ENCODE measurements around the gene C2orf69. TPM values are rescaled to one million over a fixed set of nuclear protein-coding genes. Genes with fewer than 3 reads are reported as not detected.

C2orf69 gene
- total and polyA plus RNA-seq, 2 of the 8 experiments (the other 6 are each of a cell fraction or from before 2014, with no cell fraction given), result 3.9 to 32.0 TPM

- H2BK120ac ChIP-seq (replicated peaks; ENCODE audit: low read depth, low read length), result no peak overlapping the region
- no peak overlapping the region for H4K91ac ChIP-seq (replicated peaks; ENCODE audit: insufficient read length, low read length)
- no peaks in the 10 kb centered on the region for H3K4me1 ChIP-seq (replicated peaks in 1 of 4; ENCODE audit: control insufficient read depth in 3 of 4, insufficient read depth in 4 of 4, low read length in 3 of 4)
- POLR2A ChIA-PET (ENCODE audit: partially characterized antibody), result interaction anchor here (2.7 kb wide), 1 partner anchor 8 kb away, joined by 14 read pairs; the partner anchor contains the start of gene C2orf69
- H2BK5ac ChIP-seq (ENCODE audit: low read depth, low read length), result no peak overlapping the region
- H3K9ac ChIP-seq (replicated peaks in 1 of 4; ENCODE audit: extremely low read depth in 1 of 4, low read depth in 3 of 4, low read length in 3 of 4), result no peak overlapping the region
- no peak overlapping the region for H4K5ac ChIP-seq (ENCODE audit: insufficient read length, low read depth, low read length)
- no peak for TF ChIP-seq ASH2L (IDR thresholded peaks at IDR 0.05; ENCODE audit: low read length)
- no peak for TF ChIP-seq NANOG (IDR thresholded peaks at IDR 0.05; ENCODE audit: insufficient read depth, low read depth, low read length, poor library complexity, severe bottlenecking)
- TF ChIP-seq CHD2 (IDR thresholded peaks at IDR 0.05; ENCODE audit: low read length), result no peak
- no peak for TF ChIP-seq SP1 (IDR thresholded peaks at IDR 0.05; ENCODE audit: low read depth, low read length)
- TF ChIP-seq SP2 (IDR thresholded peaks at IDR 0.05; ENCODE audit: low read length), result no peak
- no peak for TF ChIP-seq CHD1 (IDR thresholded peaks at IDR 0.05; ENCODE audit: low read depth, low read length)
- no peak for TF ChIP-seq YY1 (IDR thresholded peaks at IDR 0.05; ENCODE audit: low read depth, low read length)
- no peak for TF ChIP-seq CEBPB (IDR thresholded peaks at IDR 0.05; ENCODE audit: low read depth, low read length)
- no peak for TF ChIP-seq EZH2 (IDR thresholded peaks at IDR 0.05; ENCODE audit: low read depth, low read length, severe bottlenecking)
- TF ChIP-seq EGR1 (IDR thresholded peaks at IDR 0.05; ENCODE audit: borderline replicate concordance, low read depth, low read length), result no peak
- TF ChIP-seq TBP (IDR thresholded peaks at IDR 0.05; ENCODE audit: low read depth, low read length), result no peak
- TF ChIP-seq SIX5 (IDR thresholded peaks at IDR 0.05; ENCODE audit: low read depth, low read length), result no peak
- H2BK15ac ChIP-seq (ENCODE audit: low read length), result no peak overlapping the region
- no peak overlapping the region for H2BK20ac ChIP-seq (ENCODE audit: low read length)
- no peak for DNase-seq (ENCODE audit: low read depth in 1 of 2, low spot score in 2 of 2)
- no peak overlapping the region for H3K4me3 ChIP-seq (ENCODE audit: extremely low read depth in 1 of 4, insufficient read depth in 2 of 4, low read depth in 3 of 4, low read length in 4 of 4)
- H4K20me1 ChIP-seq (replicated peaks in 1 of 2; ENCODE audit: control insufficient read depth in 1 of 2, insufficient read depth in 2 of 2, low read length in 2 of 2), result no peaks in the 10 kb centered on the region
- H2BK12ac ChIP-seq (ENCODE audit: low read depth, low read length), result no peak overlapping the region
- H3K27ac ChIP-seq (ENCODE audit: low read depth, low read length), result no peak overlapping the region
- H3K79me2 ChIP-seq (ENCODE audit: control insufficient read depth in 1 of 2, insufficient read depth in 2 of 2, low read length in 2 of 2), result no peaks in the 10 kb centered on the region
- no peaks in the 10 kb centered on the region for H3K79me1 ChIP-seq (ENCODE audit: low read depth, low read length)
- CTCF ChIA-PET (ENCODE audit: partially characterized antibody), result interaction anchor here (0.9 to 2.3 kb wide), 3 partner anchors 10 to 163 kb away, joined by 3 to 7 read pairs (median 3); no protein-coding TSS in a partner anchor
- H3K4ac ChIP-seq (replicated peaks; ENCODE audit: insufficient read length, low read depth, low read length), result no peak overlapping the region
- H2AFZ ChIP-seq (ENCODE audit: low read length), result no peak overlapping the region
- no peaks in the 10 kb centered on the region for H3K27me3 ChIP-seq (replicated peaks in 1 of 4; ENCODE audit: control insufficient read depth in 3 of 4, extremely low read depth in 1 of 4, insufficient read depth in 3 of 4, low read length in 3 of 4)
- no peak for FAIRE-seq
- H3K56ac ChIP-seq (replicated peaks; ENCODE audit: insufficient read length, low read depth, low read length), result no peak overlapping the region
- no peak overlapping the region for H3K14ac ChIP-seq (ENCODE audit: insufficient read length)
- H3K9me3 ChIP-seq (ENCODE audit: insufficient read depth in 2 of 2, low read depth in 1 of 2, low read length in 1 of 2), result no peaks in the 10 kb centered on the region
- H2AK5ac ChIP-seq (ENCODE audit: low read depth, low read length), result no peak overlapping the region
- H3K4me2 ChIP-seq (ENCODE audit: insufficient read depth in 1 of 2, low read depth in 2 of 2, low read length in 2 of 2), result no peak overlapping the region
- no peaks in the 10 kb centered on the region for H3K36me3 ChIP-seq (ENCODE audit: control insufficient read depth in 2 of 4, insufficient read depth in 4 of 4, low read length in 3 of 4)
- no peaks in the 10 kb centered on the region for H3K23me2 ChIP-seq (ENCODE audit: low read depth, low read length)
- H3K18ac ChIP-seq (ENCODE audit: extremely low read depth, low read length), result no peak overlapping the region
- H4K8ac ChIP-seq (ENCODE audit: extremely low read depth, insufficient read depth, low read length), result no peak overlapping the region
- WGBS, 2 experiments (ENCODE audit: extremely low coverage in 1 of 2, insufficient coverage in 1 of 2, insufficient read length in 1 of 2, insufficient replicate concordance in 2 of 2, low coverage in 1 of 2, low lambda C conversion rate in 2 of 2, missing lambda C conversion rate in 1 of 2), result 97% methylated on average over 4 of the region's 4 CpGs; no CpG with 5 or more reads in 1 of the 2 experiments
- no peak overlapping the region for H3K23ac ChIP-seq (ENCODE audit: insufficient read length)
These were observed 8.5 kb upstream of the C2orf69 start for GRCh38 chr2:199902486-199903110.

Data from H1 (cell line).